Right lobe of liver (tissue), 6 donors: Measurements from ENCODE around the gene SPTSSA. TPM values are rescaled to one million over a fixed set of nuclear protein-coding genes. Genes with fewer than 3 reads are reported as not detected.

Experiments
- ATAC-seq, 4 donors: fragments of 200-7000 bp; cut with Tn5 transposase; one replicate each; pipeline ENCODE4 v1.9.1; 2020; ENCODE audit warnings: mild to moderate bottlenecking in 4 of 4, moderate library complexity in 4 of 4
- DNase-seq, 3 donors: peaks; one replicate each; pipeline ENCODE4 v3.0.0-alpha.2; 2020
- H3K27ac ChIP-seq, 3 donors: fragments of 200-600 bp; one replicate each; pipeline ENCODE4 v1.8.0; 2022
- H3K27me3 ChIP-seq, 2 donors: fragments of 200-600 bp; one replicate each; pipeline ENCODE4 v1.8.0; 2022
- H3K36me3 ChIP-seq, 4 donors: fragments of 200-600 bp; sonication (generic) in 1 of 4; one replicate each; pipeline versions ENCODE4 v1.5.1 to v1.8.0; 2017 to 2022; ENCODE audit warnings: control low read depth in 1 of 4
- H3K4me1 ChIP-seq, 4 donors: fragments of 200-600 bp; sonication (generic) in 1 of 4; one replicate each; pipeline versions ENCODE4 v1.5.1 to v1.8.0; 2017 to 2022; ENCODE audit warnings: control low read depth in 1 of 4
- H3K4me3 ChIP-seq, 3 donors: fragments of 200-600 bp; one replicate each; pipeline ENCODE4 v1.8.0; 2022
- H3K9me3 ChIP-seq, 4 donors: fragments of 200-600 bp; sonication (generic) in 1 of 4; one replicate each; pipeline versions ENCODE4 v1.5.1 to v1.8.0; 2017 to 2022; ENCODE audit warnings: control low read depth in 1 of 4
- POLR2A ChIP-seq: fragments of 450-650 bp; IDR thresholded peaks from one replicate; pipeline ENCODE4 v1.6.1; 2017; ENCODE audit warnings: antibody characterized with exemption, mild to moderate bottlenecking
- WGBS: methylation state at CpG from one replicate; pipeline ENCODE4 v1.1.6; 2018; ENCODE audit warnings: low coverage, low lambda C conversion rate; ENCODE audit not compliant: insufficient coverage; ENCODE audit errors: missing lambda C conversion rate; 5-methylcytosine and 5-hydroxymethylcytosine counted together
- intact Hi-C, 2 donors: fragments of 100-400 bp; cut with DNase I; formaldehyde crosslinking; loops; one replicate each; pipeline versions ENCODE4 v1.11.2 to v1.14.1; 2022
- total RNA-seq, 6 experiments: library from RNA; depleted of rRNA in 2 of 6; stranded (reverse); fragments of >200 nt in 2 of 6; fragmentation: NEBNext Ultra II Directional in 3 of 6; extraction: Animal tissue kit (Norgen Biotek cat#: 25700) in 3 of 6; gene quantifications; one replicate each; pipeline versions ENCODE4 v1.1.0 to v1.2.4, GENCODE V29; 2016 to 2023
- TF ChIP-seq, protein P1 (sequence below), 4 donors: fragments of 200-600 bp in 3 of 4; fragments of 450-650 bp in 1 of 4; IDR thresholded peaks; one replicate each; pipeline versions ENCODE4 v1.5.1 to v1.8.0; 2016 to 2022; ENCODE audit warnings: antibody characterized with exemption in 4 of 4, mild to moderate bottlenecking in 2 of 4
- donor health status: DM: no; HTN: yes; CAD: no.
- donor health status: DM: no; HTN: no; CAD: no.
- donor health status: DM: no; HTN: no; CAD: no.
- donor health status: DM: no; HTN: yes; CAD: no.
- donor health status: DM: no; HTN: yes; CAD: no.

The SPTSSA gene
- total RNA-seq, 6 experiments from 2014 or later: 10.6 to 32.0 (median 18.4) TPM

DNA sequence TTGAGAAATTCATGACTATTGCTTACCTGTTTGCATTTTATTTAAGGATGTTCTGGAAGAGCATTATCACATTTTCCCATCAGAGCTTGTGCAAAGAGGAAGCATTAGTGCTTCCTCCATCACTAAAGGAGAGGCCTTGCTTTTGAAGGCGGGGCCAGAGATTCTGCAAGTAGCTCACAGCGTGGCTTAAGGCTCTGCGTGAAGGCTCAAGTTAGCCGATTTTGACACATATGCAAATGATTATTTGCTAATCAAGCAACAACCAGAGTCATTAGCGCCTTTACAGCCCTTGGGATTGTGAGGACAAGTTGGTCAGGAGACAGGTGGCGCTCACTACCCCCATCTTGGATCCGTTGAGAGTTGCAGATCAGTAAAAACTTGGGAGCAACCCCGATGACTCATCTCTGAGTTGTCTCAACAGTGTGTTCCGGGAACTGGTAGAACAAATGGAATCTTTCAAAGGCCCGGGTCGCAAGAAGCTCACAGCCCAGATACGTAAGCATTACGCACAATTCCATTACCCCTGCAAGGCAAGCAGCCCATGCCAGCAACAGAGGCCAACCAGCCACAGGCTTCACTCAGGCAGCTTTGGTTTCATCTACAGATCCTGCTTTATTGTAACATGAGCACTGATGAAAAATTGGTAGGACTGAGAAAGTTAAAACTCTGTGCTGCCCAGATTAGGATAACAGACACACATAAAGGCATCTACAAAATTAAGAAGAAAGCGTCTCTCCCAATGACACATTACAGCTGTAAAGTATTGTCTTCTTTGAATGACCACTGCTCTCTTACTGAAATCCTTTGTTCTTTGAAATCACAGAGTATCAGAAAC, 34.9 kb upstream of the SPTSSA start:
- WGBS: 72% methylated on average over 12 of the region's 14 CpGs
- H3K27me3 ChIP-seq: no peaks in the 10 kb centered on the region
- intact Hi-C loops: no loop called here
- peaks cover 0 to 27% (median 0%) of the 10 kb centered on the region in 4 donors for H3K4me1 ChIP-seq
- H3K9me3 ChIP-seq: no peaks in the 10 kb centered on the region
- ATAC-seq: peak; percentile 30 to 59 (median 48)
- peak in 1 of 3 donors; percentile 49 for DNase-seq
- no peak for TF ChIP-seq POLR2A
- TF ChIP-seq, protein P1, sequence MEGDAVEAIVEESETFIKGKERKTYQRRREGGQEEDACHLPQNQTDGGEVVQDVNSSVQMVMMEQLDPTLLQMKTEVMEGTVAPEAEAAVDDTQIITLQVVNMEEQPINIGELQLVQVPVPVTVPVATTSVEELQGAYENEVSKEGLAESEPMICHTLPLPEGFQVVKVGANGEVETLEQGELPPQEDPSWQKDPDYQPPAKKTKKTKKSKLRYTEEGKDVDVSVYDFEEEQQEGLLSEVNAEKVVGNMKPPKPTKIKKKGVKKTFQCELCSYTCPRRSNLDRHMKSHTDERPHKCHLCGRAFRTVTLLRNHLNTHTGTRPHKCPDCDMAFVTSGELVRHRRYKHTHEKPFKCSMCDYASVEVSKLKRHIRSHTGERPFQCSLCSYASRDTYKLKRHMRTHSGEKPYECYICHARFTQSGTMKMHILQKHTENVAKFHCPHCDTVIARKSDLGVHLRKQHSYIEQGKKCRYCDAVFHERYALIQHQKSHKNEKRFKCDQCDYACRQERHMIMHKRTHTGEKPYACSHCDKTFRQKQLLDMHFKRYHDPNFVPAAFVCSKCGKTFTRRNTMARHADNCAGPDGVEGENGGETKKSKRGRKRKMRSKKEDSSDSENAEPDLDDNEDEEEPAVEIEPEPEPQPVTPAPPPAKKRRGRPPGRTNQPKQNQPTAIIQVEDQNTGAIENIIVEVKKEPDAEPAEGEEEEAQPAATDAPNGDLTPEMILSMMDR (IDR thresholded peaks at IDR 0.05): no peak
- H3K4me3 ChIP-seq: no peak overlapping the region
- H3K36me3 ChIP-seq: no peaks in the 10 kb centered on the region
- H3K27ac ChIP-seq: peak overlapping the region; percentile 4 to 44 (median 39)

DNA sequence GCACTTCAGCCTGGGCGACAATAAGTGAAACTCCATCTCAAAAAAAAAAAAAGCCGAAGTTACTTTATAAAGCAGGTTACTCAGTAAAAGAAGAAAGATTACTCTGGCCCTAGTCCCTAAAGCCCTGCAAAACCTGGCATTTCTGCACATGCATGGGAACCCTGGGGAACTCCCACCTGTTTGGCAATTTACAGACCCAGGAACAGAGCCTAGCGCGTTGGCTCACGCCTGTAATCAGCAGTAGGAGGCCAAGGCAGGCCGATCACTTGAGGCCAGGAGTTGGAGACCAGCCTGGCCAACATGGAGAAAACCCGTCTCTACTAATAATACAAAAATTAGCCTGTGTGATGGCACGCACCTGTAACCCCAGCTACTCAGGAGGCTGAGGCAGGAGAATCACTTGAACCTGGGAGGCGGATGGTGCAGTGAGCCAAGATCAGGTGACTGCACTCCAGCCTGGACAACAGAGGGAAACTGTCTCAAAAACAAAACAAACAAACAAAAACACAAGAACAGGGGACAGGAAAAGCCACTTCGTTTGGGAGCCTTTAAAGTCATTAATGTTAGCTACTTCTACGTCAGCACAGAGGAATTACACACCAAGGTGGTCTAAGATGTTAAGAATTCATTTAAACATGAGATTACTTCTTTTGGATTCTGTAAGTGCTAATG, 34.1 kb upstream of the SPTSSA start:
- H3K4me3 ChIP-seq: no peak overlapping the region
- peak overlapping the region in 2 of 3 donors; percentile 39 to 44 for H3K27ac ChIP-seq
- 80% methylated on average over 7 of the region's 11 CpGs for WGBS
- H3K4me1 ChIP-seq: peaks cover 0 to 27% (median 0%) of the 10 kb centered on the region in 4 donors
- no peak for ATAC-seq
- intact Hi-C loops: no loop called here
- no peak for DNase-seq
- H3K36me3 ChIP-seq: no peaks in the 10 kb centered on the region
- no peaks in the 10 kb centered on the region for H3K27me3 ChIP-seq
- TF ChIP-seq, protein P1 (IDR thresholded peaks at IDR 0.05): no peak
- no peak for TF ChIP-seq POLR2A
- H3K9me3 ChIP-seq: no peaks in the 10 kb centered on the region

DNA sequence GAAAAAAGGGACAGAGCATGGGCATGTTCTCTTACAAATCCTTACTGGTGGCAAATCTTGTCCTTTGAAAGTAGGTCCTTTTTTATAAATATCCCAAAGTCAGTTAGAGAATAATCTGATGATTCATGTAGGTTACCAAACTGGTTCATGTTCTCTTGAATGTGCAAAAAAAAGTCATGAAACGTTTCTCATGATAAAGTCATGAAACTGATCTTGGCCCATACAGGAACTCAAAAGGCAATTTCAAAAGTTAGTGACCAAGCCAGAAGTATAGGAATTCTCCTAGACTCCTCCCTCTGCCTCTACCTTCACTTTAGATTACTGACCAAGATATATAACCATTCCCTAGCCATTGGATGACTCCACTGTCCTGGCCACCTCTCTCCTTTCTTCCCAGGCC, 27.3 kb upstream of the SPTSSA start:
- no peaks in the 10 kb centered on the region for H3K27me3 ChIP-seq
- TF ChIP-seq POLR2A: no peak
- TF ChIP-seq, protein P1 (IDR thresholded peaks at IDR 0.05): no peak
- no peak for ATAC-seq
- H3K36me3 ChIP-seq: no peaks in the 10 kb centered on the region
- H3K4me1 ChIP-seq: no peaks in the 10 kb centered on the region
- intact Hi-C loops: no loop called here
- no peak overlapping the region for H3K4me3 ChIP-seq
- 30% methylated on average over 1 of the region's 1 CpG for WGBS
- DNase-seq: no peak
- H3K9me3 ChIP-seq: no peaks in the 10 kb centered on the region
- no peak overlapping the region for H3K27ac ChIP-seq

DNA sequence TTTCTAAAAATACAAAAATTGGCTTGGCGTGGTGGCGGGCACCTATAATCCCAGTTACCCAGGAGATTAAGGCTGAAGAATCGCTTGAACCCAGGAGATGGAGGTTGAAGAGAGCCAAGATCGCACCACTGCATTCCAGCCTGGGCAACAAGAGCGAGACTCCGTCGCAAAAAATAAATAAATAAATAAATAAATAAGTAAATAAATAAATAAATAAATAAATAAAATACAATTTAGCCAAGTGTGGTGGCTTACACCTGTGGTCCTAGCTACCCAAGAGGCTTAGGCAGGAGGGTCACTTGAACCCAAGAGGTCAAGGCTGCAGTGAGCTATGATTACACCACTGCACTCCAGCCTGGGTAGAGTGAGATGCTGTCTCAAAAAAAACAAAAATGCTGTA, 26.5 kb upstream of the SPTSSA start:
- 96% methylated on average over 7 of the region's 7 CpGs for WGBS
- no peak for ATAC-seq
- intact Hi-C loops: no loop called here
- H3K4me3 ChIP-seq: no peak overlapping the region
- H3K27me3 ChIP-seq: no peaks in the 10 kb centered on the region
- no peaks in the 10 kb centered on the region for H3K9me3 ChIP-seq
- H3K36me3 ChIP-seq: no peaks in the 10 kb centered on the region
- H3K4me1 ChIP-seq: no peaks in the 10 kb centered on the region
- DNase-seq: no peak
- TF ChIP-seq POLR2A: no peak
- TF ChIP-seq, protein P1 (IDR thresholded peaks at IDR 0.05): no peak
- H3K27ac ChIP-seq: no peak overlapping the region
